ENCODE results near the gene PLA2G7. TPM values are rescaled to one million over a fixed set of nuclear protein-coding genes. Genes with fewer than 3 reads are reported as not detected.

The PLA2G7 gene
- total RNA-seq, 1 donor from 2014 or later = 0.48 TPM

- H3K27ac Mint-ChIP-seq (ENCODE audit: unreplicated experiment) = no peak overlapping the region
- no peaks in the 10 kb centered on the region for H3K36me3 ChIP-seq (ENCODE audit: insufficient read depth, low read length)
- H3K9me3 ChIP-seq (ENCODE audit: insufficient read depth, low read depth, low read length) = no peaks in the 10 kb centered on the region
- H3K36me3 Mint-ChIP-seq (ENCODE audit: low read depth, unreplicated experiment) = no peaks in the 10 kb centered on the region
- H3K27me3 ChIP-seq (ENCODE audit: insufficient read depth, low read length) = peaks cover 5% of the 10 kb centered on the region
- H4K20me1 ChIP-seq (ENCODE audit: insufficient read depth, low read length) = no peaks in the 10 kb centered on the region
- no peak overlapping the region for H2AFZ ChIP-seq (ENCODE audit: low read depth, low read length)
- TF ChIP-seq EZH2 (IDR thresholded peaks at IDR 0.05; ENCODE audit: insufficient read depth, low read length) (no peak), CTCF (IDR thresholded peaks at IDR 0.05; ENCODE audit: insufficient read depth, low read depth, low read length) (no peak)
- H3K4me1 Mint-ChIP-seq (ENCODE audit: low read depth, unreplicated experiment) = peaks cover 5% of the 10 kb centered on the region
- DNase-seq (ENCODE audit: low read depth) = no peak
- no peak for FAIRE-seq
- no peak overlapping the region for H3K4me2 ChIP-seq (ENCODE audit: low read length)
- no peak overlapping the region for H3K4me3 Mint-ChIP-seq (ENCODE audit: unreplicated experiment)
- no peaks in the 10 kb centered on the region for H3K79me2 ChIP-seq (ENCODE audit: insufficient read depth, low read length)
- no peak overlapping the region for H3K27ac ChIP-seq (ENCODE audit: low read depth, low read length)
- H3K4me1 ChIP-seq (ENCODE audit: insufficient read depth, low read length) = no peaks in the 10 kb centered on the region
- H3K9ac ChIP-seq (ENCODE audit: low read length) = no peak overlapping the region
- no peaks in the 10 kb centered on the region for H3K9me3 Mint-ChIP-seq (ENCODE audit: unreplicated experiment)
- peaks cover 7% of the 10 kb centered on the region for H3K27me3 Mint-ChIP-seq (ENCODE audit: low read depth, unreplicated experiment)
- no peak overlapping the region for H3K4me3 ChIP-seq (ENCODE audit: insufficient read depth, low read depth, low read length)
Observed at GRCh38 chr6:46706464-46706863, 28.7 kb downstream of the PLA2G7 start.

GRCh38 chr6:46704562-46704961, 30.6 kb downstream of the PLA2G7 start:
- Histone ChIP-seq H2AFZ (ENCODE audit: low read depth, low read length) (no peak overlapping the region), H3K4me2 (ENCODE audit: low read length) (no peak overlapping the region), H3K9ac (ENCODE audit: low read length) (no peak overlapping the region), H3K9me3 (ENCODE audit: insufficient read depth, low read depth, low read length) (no peaks in the 10 kb centered on the region), H3K4me1 (ENCODE audit: insufficient read depth, low read length) (no peaks in the 10 kb centered on the region), H3K27me3 (ENCODE audit: insufficient read depth, low read length) (peaks cover 5% of the 10 kb centered on the region), H3K79me2 (ENCODE audit: insufficient read depth, low read length) (no peaks in the 10 kb centered on the region), H3K4me3 (ENCODE audit: insufficient read depth, low read depth, low read length) (no peak overlapping the region), H3K36me3 (ENCODE audit: insufficient read depth, low read length) (no peaks in the 10 kb centered on the region), H4K20me1 (ENCODE audit: insufficient read depth, low read length) (no peaks in the 10 kb centered on the region), H3K27ac (ENCODE audit: low read depth, low read length) (no peak overlapping the region)
- no peaks in the 10 kb centered on the region for H3K9me3 Mint-ChIP-seq (ENCODE audit: unreplicated experiment)
- DNase-seq (ENCODE audit: low read depth) (peak; percentile 18), FAIRE-seq (no peak)
- H3K36me3 Mint-ChIP-seq (ENCODE audit: low read depth, unreplicated experiment) = no peaks in the 10 kb centered on the region
- H3K4me3 Mint-ChIP-seq (ENCODE audit: unreplicated experiment) = no peak overlapping the region
- peaks cover 7% of the 10 kb centered on the region for H3K27me3 Mint-ChIP-seq (ENCODE audit: low read depth, unreplicated experiment)
- TF ChIP-seq EZH2 (IDR thresholded peaks at IDR 0.05; ENCODE audit: insufficient read depth, low read length) (no peak), CTCF (IDR thresholded peaks at IDR 0.05; ENCODE audit: insufficient read depth, low read depth, low read length) (peak; percentile 16)
- no peak overlapping the region for H3K27ac Mint-ChIP-seq (ENCODE audit: unreplicated experiment)
- peaks cover 5% of the 10 kb centered on the region for H3K4me1 Mint-ChIP-seq (ENCODE audit: low read depth, unreplicated experiment)

- no peak overlapping the region for H3K4me3 Mint-ChIP-seq (ENCODE audit: unreplicated experiment)
- TF ChIP-seq EZH2 (IDR thresholded peaks at IDR 0.05; ENCODE audit: insufficient read depth, low read length) = no peak
- no peak overlapping the region for H3K27ac Mint-ChIP-seq (ENCODE audit: unreplicated experiment)
- peaks cover 7% of the 10 kb centered on the region for H3K27me3 Mint-ChIP-seq (ENCODE audit: low read depth, unreplicated experiment)
- no peaks in the 10 kb centered on the region for H3K4me1 Mint-ChIP-seq (ENCODE audit: low read depth, unreplicated experiment)
- FAIRE-seq (no peak), DNase-seq (ENCODE audit: low read depth) (no peak)
- H3K36me3 Mint-ChIP-seq (ENCODE audit: low read depth, unreplicated experiment) = no peaks in the 10 kb centered on the region
- H3K79me2 ChIP-seq (ENCODE audit: insufficient read depth, low read length) = no peaks in the 10 kb centered on the region
- H3K36me3 ChIP-seq (ENCODE audit: insufficient read depth, low read length) = no peaks in the 10 kb centered on the region
- H2AFZ ChIP-seq (ENCODE audit: low read depth, low read length) = no peak overlapping the region
- no peak overlapping the region for H3K27ac ChIP-seq (ENCODE audit: low read depth, low read length)
- no peak overlapping the region for H3K4me2 ChIP-seq (ENCODE audit: low read length)
- H4K20me1 ChIP-seq (ENCODE audit: insufficient read depth, low read length) = no peaks in the 10 kb centered on the region
- H3K4me1 ChIP-seq (ENCODE audit: insufficient read depth, low read length) = no peaks in the 10 kb centered on the region
- H3K4me3 ChIP-seq (ENCODE audit: insufficient read depth, low read depth, low read length) = no peak overlapping the region
- no peaks in the 10 kb centered on the region for H3K9me3 ChIP-seq (ENCODE audit: insufficient read depth, low read depth, low read length)
- H3K9me3 Mint-ChIP-seq (ENCODE audit: unreplicated experiment) = no peaks in the 10 kb centered on the region
- H3K9ac ChIP-seq (ENCODE audit: low read length) = no peak overlapping the region
- H3K27me3 ChIP-seq (ENCODE audit: insufficient read depth, low read length) = peaks cover 5% of the 10 kb centered on the region
Observed at GRCh38 chr6:46699970-46700369, 35.2 kb downstream of the PLA2G7 start.

Data from astrocyte (in vitro differentiated cells and primary cell).